ENCODE results near the gene HDAC4.

GRCh38 chr2:239038773-239039478 lies 361.9 kb downstream of the HDAC4 start:
- no peak for TF ChIP-seq CTCF (conservative IDR thresholded peaks at IDR 0.05; ENCODE audit: low read length)
- no peak for TF ChIP-seq EZH2phosphoT487 (IDR thresholded peaks at IDR 0.05; ENCODE audit: borderline replicate concordance)

All from Loucy (cell line).